HEK293T (cell line): ENCODE data around the gene KLC4.

Experiments
- CTCF ChIA-PET: fragments of 350-600 bp; formaldehyde crosslinking; extraction: SDS; loops from one replicate; lab custom pipeline; 2021; ENCODE audit warnings: antibody characterized with exemption, inconsistent platforms; lab: Yijun Ruan, JAX
- POLR2A ChIA-PET: fragments of 350-600 bp; formaldehyde crosslinking; extraction: SDS; loops from one replicate; lab custom pipeline; 2020; ENCODE audit warnings: antibody characterized with exemption, inconsistent platforms; lab: Yijun Ruan, JAX
- DNase-seq: peaks from one replicate; pipeline ENCODE4 v3.0.0; 2012; ENCODE audit warnings: mixed read lengths; ENCODE audit errors: extremely low spot score
- ARNT ChIP-seq: fragments of 450-650 bp; IDR thresholded peaks from 2 replicates; pipeline ENCODE4 v1.6.1; 2017; ENCODE audit warnings: mild to moderate bottlenecking
- BHLHE40 ChIP-seq: fragments of 450-650 bp; IDR thresholded peaks from 2 replicates; pipeline ENCODE4 v1.6.1; 2016; ENCODE audit warnings: mild to moderate bottlenecking, moderate library complexity, borderline replicate concordance
- CTBP1 ChIP-seq: fragments of 450-650 bp; IDR thresholded peaks from 2 replicates; pipeline ENCODE4 v1.6.1; 2016; ENCODE audit warnings: borderline replicate concordance
- ELF4 ChIP-seq: fragments of 450-650 bp; IDR thresholded peaks from 2 replicates; pipeline ENCODE4 v1.6.1; 2017; ENCODE audit warnings: antibody characterized with exemption
- FOXA1 ChIP-seq: fragments of 450-650 bp; IDR thresholded peaks from 2 replicates; pipeline ENCODE4 v1.6.1; 2016; ENCODE audit warnings: mild to moderate bottlenecking
- FOXK2 ChIP-seq: fragments of 450-650 bp; IDR thresholded peaks from 2 replicates; pipeline ENCODE4 v1.6.1; 2016; ENCODE audit warnings: mild to moderate bottlenecking
- FOXM1 ChIP-seq: fragments of 450-650 bp; IDR thresholded peaks from 2 replicates; pipeline ENCODE4 v1.6.1; 2017; ENCODE audit warnings: mild to moderate bottlenecking, borderline replicate concordance
- HDGF ChIP-seq: fragments of 450-650 bp; IDR thresholded peaks from 2 replicates; pipeline ENCODE4 v1.6.1; 2017; ENCODE audit warnings: antibody characterized with exemption, borderline replicate concordance
- L3MBTL2 ChIP-seq: fragments of 450-650 bp; conservative IDR thresholded peaks from 2 replicates; pipeline ENCODE4 v1.6.1; 2016; ENCODE audit warnings: mild to moderate bottlenecking
- LEF1 ChIP-seq: fragments of 450-650 bp; IDR thresholded peaks from 2 replicates; pipeline ENCODE4 v1.6.1; 2017; ENCODE audit warnings: mild to moderate bottlenecking, borderline replicate concordance
- NFRKB ChIP-seq: fragments of 450-650 bp; IDR thresholded peaks from 2 replicates; pipeline ENCODE4 v1.6.1; 2016; ENCODE audit warnings: mild to moderate bottlenecking, moderate library complexity
- SP1 ChIP-seq: fragments of 450-650 bp; IDR thresholded peaks from 2 replicates; pipeline ENCODE4 v1.6.1; 2017
- SUZ12 ChIP-seq: fragments of 450-650 bp; IDR thresholded peaks from 2 replicates; pipeline ENCODE4 v1.6.1; 2016; ENCODE audit warnings: mild to moderate bottlenecking
- TARDBP ChIP-seq: fragments of 450-650 bp; IDR thresholded peaks from 2 replicates; pipeline ENCODE4 v1.6.1; 2016
- ZNF384 ChIP-seq: fragments of 450-650 bp; IDR thresholded peaks from 2 replicates; pipeline ENCODE4 v1.6.1; 2016
- TF ChIP-seq, protein P1 (sequence below): fragments of 450-650 bp; IDR thresholded peaks from 2 replicates; pipeline ENCODE4 v1.6.1; 2016

The KLC4 gene

DNA sequence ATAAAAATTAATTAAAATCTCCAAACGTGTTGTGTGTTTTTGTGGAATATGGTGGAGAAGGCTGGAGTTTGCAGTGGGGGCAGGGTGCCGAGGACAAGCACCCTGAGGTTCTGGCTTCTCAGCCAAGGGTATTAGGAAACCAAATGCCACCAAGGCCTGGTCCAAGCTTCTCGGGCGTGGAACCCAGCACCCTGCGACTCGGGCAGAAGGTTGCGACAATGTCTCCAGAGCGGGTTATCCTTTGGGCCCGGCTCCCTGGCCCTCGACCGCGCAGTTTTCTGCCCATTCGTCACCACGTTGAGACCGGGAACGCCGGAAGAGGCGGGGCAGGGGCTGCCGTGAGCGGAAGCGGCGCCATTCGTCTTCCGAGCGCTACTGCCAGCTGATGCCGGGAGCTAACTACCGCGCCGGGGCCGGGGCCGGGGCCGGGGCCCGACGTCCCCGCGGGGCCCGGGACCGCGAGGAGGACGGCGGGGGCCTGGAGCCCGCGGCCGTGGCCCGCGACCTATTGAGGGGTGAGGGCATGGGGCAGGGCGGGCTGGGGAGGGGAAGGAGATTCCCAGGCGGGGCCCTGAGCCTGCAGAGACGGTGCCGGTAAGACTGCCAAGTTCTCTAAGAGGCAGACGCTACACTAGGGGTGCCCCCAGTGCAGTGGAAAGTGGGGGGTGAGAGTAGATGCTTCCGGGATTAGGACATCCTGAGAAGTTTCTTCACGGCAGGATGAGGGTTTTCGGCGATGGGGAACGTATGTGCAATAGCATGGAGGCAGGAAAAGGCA, 38.0 kb upstream of the KLC4 start, which contains the start of gene RRP36:
Gene RRP36 (plus strand): TSS at position 354 of the 778 bp plus-strand sequence. CDS start 32 bp downstream, at position 386.
- DNase-seq: peak; percentile 85
- POLR2A ChIA-PET: interaction anchor here (1.0 to 2.8 kb wide), 15 partner anchors 7 to 142 kb away, joined by 3 to 26 read pairs (median 6); partner anchors contain the start of genes CNPY3, CUL7, KLC4 and KLHDC3
- CTCF ChIA-PET: interaction anchor here (0.6 to 0.7 kb wide), 2 partner anchors 29 to 56 kb away, joined by 3 read pairs; no protein-coding TSS in a partner anchor
- TF ChIP-seq, protein P1, sequence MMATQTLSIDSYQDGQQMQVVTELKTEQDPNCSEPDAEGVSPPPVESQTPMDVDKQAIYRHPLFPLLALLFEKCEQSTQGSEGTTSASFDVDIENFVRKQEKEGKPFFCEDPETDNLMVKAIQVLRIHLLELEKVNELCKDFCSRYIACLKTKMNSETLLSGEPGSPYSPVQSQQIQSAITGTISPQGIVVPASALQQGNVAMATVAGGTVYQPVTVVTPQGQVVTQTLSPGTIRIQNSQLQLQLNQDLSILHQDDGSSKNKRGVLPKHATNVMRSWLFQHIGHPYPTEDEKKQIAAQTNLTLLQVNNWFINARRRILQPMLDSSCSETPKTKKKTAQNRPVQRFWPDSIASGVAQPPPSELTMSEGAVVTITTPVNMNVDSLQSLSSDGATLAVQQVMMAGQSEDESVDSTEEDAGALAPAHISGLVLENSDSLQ: peak; percentile 72
- no peak for TF ChIP-seq BHLHE40
- peak; percentile 70 for TF ChIP-seq L3MBTL2

DNA sequence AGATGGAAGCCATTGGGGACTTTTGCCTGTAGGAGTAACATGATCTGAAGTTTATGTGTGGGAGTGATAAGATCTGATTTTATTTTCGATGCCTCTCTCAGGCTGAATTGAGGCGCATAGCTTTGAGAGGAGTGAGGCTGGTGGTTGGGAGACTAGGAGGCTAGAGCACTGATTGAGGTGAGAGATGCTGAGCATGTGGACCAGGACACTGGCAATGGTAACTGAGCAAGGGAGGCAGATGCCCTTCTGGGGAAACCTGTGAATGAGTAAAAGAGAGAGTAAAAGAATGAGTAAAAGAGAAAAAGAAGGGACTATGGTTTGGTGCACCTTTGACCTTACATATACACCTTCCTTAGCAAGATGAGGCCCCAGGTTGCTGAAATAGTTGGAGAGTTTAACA, 35.0 kb upstream of the KLC4 start:
- ChIA-PET POLR2A (interaction anchor here (1.2 to 4.1 kb wide), 3 partner anchors 9 to 41 kb away, joined by 3 to 30 read pairs (median 4); partner anchors contain the start of genes KLHDC3 and MEA1), CTCF (no interaction called here)
- no peak for DNase-seq
- TF ChIP-seq BHLHE40: no peak
- no peak for TF ChIP-seq LEF1
- TF ChIP-seq L3MBTL2: no peak
- TF ChIP-seq NFRKB: no peak
- TF ChIP-seq ARNT: no peak
- no peak for TF ChIP-seq CTBP1
- TF ChIP-seq HDGF: no peak
- no peak for TF ChIP-seq FOXA1
- no peak for TF ChIP-seq FOXK2
- no peak for TF ChIP-seq FOXM1
- TF ChIP-seq ELF4: no peak
- no peak for TF ChIP-seq SP1
- no peak for TF ChIP-seq ZNF384
- TF ChIP-seq SUZ12: no peak
- TF ChIP-seq, protein P1: no peak
- TF ChIP-seq TARDBP: no peak

DNA sequence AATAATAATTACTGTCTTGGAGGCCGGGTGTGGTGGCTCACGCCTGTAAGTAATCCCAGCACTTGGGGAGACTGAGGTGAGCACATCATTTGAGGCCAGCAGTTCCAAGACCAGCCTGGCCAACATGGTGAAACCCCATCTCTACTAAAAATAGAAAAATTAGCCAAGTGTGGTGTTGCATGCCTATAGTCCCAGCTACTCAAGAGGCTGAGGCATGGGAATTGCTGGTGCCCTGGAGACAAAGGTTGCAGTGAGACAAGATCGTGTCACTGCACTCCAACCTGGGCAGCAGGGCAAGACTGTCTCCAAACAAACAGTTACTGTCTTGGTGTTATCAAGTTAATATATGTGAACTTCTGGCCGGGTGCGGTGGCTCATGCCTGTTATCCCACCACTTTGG, 33.1 kb upstream of the KLC4 start:
- no peak for DNase-seq
- TF ChIP-seq ARNT (no peak), L3MBTL2 (no peak), SUZ12 (no peak)
- CTCF ChIA-PET: no interaction called here
- POLR2A ChIA-PET: interaction anchor here (4.1 kb wide), 1 partner anchor 11 kb away, joined by 30 read pairs; the partner anchor contains the start of genes KLHDC3 and MEA1

DNA sequence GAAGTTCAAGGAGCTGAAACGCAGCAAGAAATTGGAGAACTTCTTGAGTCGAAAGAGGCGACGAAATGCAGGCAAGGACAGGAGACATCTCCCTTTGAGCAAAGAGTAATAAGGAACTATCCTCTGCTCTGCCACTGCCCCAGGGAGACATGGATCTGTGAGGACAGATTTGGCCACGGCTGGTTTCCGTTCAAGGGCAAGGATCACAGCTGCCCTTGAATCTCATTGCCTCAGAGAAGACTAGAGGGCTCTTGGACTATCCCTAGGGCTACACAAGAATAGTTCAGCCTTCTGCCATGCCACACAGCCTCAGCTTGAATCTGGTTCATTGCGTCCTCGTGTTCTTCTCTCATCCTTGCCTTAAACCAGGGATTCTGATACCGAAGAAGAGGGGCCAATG, 30.3 kb upstream of the KLC4 start:
- TF ChIP-seq NFRKB (no peak), ZNF384 (no peak), ARNT (no peak), CTBP1 (no peak), FOXA1 (no peak), BHLHE40 (no peak)
- ChIA-PET POLR2A (interaction anchor here (1.4 to 1.7 kb wide), 3 partner anchors 8 to 25 kb away, joined by 5 to 6 read pairs (median 5); partner anchors contain the start of genes CUL7, KLHDC3 and RRP36), CTCF (no interaction called here)

DNA sequence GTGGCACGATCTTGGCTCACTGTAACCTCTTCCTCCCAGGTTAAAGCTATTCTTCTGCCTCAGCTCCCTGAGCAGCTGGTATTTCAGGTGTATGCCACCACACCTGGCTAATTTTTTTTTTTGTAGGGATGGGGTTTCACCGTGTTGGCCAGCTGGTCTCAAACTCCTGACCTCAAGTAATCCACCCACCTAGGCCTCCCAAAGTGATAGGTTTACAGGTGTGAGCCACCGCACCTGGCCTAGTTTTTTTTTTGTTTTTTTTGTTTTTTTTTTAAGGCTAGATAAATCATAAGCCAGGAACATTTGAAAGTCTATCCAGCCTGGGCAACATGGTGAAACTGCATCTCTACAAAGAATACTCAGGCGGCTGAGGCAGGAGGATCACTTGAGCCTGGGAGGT, 27.1 kb upstream of the KLC4 start:
- ChIA-PET POLR2A (interaction anchor here (1.2 kb wide), 1 partner anchor 11 kb away, joined by 3 read pairs; the partner anchor contains the start of gene RRP36), CTCF (no interaction called here)
- no peak for DNase-seq
- no peak for TF ChIP-seq SUZ12
- TF ChIP-seq FOXK2: no peak
- no peak for TF ChIP-seq TARDBP
- TF ChIP-seq HDGF: no peak
- no peak for TF ChIP-seq SP1
- TF ChIP-seq, protein P1: no peak

More for the DNA sequence above, 30.3 kb upstream of the KLC4 start:
- no peak for DNase-seq

DNA sequence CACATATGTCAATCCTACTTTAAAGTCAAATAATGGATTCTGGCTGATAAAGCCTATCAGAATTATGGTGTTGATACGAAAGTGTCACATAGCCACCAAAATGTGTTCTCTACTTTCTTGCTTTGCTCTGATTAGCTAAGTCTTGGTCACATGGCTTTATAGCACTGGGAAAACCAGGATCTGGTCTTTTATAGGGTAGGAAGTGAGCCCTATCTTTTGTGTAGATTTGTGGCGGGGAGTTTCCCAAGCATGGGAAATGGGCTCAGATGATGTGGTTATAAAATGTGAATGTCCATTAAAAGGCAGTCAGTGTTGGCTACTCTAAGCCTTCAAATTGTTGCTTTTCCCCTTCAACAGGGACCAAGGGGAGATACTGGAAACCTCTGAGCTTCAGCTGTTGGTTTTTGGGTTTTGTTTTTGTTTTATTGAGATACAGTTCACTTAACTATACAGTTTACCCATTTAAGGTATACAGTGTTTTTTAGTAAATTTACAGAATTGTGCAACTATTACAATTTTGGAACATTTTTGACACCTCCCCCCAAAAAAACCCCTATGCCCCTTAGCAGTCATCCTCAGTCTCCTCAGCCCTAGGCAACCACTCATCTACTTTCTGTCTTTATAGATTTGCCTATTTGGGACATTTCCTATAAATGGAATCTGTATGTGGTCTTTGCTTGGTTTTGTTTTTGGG, 25.8 kb upstream of the KLC4 start:
- no peak for DNase-seq
- ChIA-PET CTCF (no interaction called here), POLR2A (interaction anchor here (1.0 kb wide), 1 partner anchor 20 kb away, joined by 5 read pairs; the partner anchor contains the start of gene CUL7)
- no peak for TF ChIP-seq BHLHE40
- no peak for TF ChIP-seq ZNF384
- TF ChIP-seq, protein P1: no peak
- no peak for TF ChIP-seq SP1
- no peak for TF ChIP-seq SUZ12
- TF ChIP-seq HDGF: no peak
- TF ChIP-seq CTBP1: no peak
- TF ChIP-seq ARNT: no peak
- no peak for TF ChIP-seq ELF4
